Measurements from ENCODE around the gene LY6G6F. TPM values are rescaled to one million over a fixed set of nuclear protein-coding genes. Genes with fewer than 3 reads are reported as not detected.

LY6G6F gene
- total and polyA plus RNA-seq, 2 experiments from 2014 or later, result not detected

GRCh38 chr6:31721351-31722020 is 14.8 kb downstream of the LY6G6F start, which contains the start of gene LY6G6C:
LY6G6C (minus strand) TSS chr6:31721746; CDS start chr6:31721679, 67 bp downstream.
- H3K4me1 ChIP-seq (ENCODE audit: low read depth), result no peaks in the 10 kb centered on the region
- DNase-seq (ENCODE audit: low read depth in 1 of 2, low spot score in 1 of 2), result no peak
- no peak within 1 kb of the TSS for H3K27ac ChIP-seq
- peaks cover 3% of the 10 kb centered on the region for H3K36me3 ChIP-seq
- no peak for TF ChIP-seq CTCF (IDR thresholded peaks at IDR 0.05; ENCODE audit: low read depth, low read length)
- H3K4me3 ChIP-seq, result no peak within 1 kb of the TSS
- no peaks in the 10 kb centered on the region for H3K9me3 ChIP-seq (ENCODE audit: low read depth)
- H3K27me3 ChIP-seq, result no peaks in the 10 kb centered on the region

- no peak overlapping the region for H3K4me3 ChIP-seq
- H3K27me3 ChIP-seq, result no peaks in the 10 kb centered on the region
- H3K9me3 ChIP-seq (ENCODE audit: low read depth), result no peaks in the 10 kb centered on the region
- DNase-seq (ENCODE audit: low read depth in 1 of 2, low spot score in 1 of 2), result no peak
- H3K4me1 ChIP-seq (ENCODE audit: low read depth), result no peaks in the 10 kb centered on the region
- TF ChIP-seq CTCF (IDR thresholded peaks at IDR 0.05; ENCODE audit: low read depth, low read length), result no peak
- peaks cover 6% of the 10 kb centered on the region for H3K36me3 ChIP-seq
- H3K27ac ChIP-seq, result no peak overlapping the region
These were observed 15.5 kb downstream of the LY6G6F start for GRCh38 chr6:31722173-31722572.

GRCh38 chr6:31723245-31723979 is 16.7 kb downstream of the LY6G6F start, which contains the start of gene MPIG6B:
MPIG6B (plus strand) TSS chr6:31723373; CDS start chr6:31723384, 11 bp downstream.
- H3K4me3 ChIP-seq, result no peak within 1 kb of the TSS
- peaks cover 9% of the 10 kb centered on the region for H3K36me3 ChIP-seq
- no peak for DNase-seq (ENCODE audit: low read depth in 1 of 2, low spot score in 1 of 2)
- TF ChIP-seq CTCF (IDR thresholded peaks at IDR 0.05; ENCODE audit: low read depth, low read length), result no peak
- H3K4me1 ChIP-seq (ENCODE audit: low read depth), result no peaks in the 10 kb centered on the region
- no peaks in the 10 kb centered on the region for H3K27me3 ChIP-seq
- no peak within 1 kb of the TSS for H3K27ac ChIP-seq
- no peaks in the 10 kb centered on the region for H3K9me3 ChIP-seq (ENCODE audit: low read depth)

GRCh38 chr6:31723980-31724691 is 17.5 kb downstream of the LY6G6F start:
- Histone ChIP-seq H3K4me1 (ENCODE audit: low read depth) (no peaks in the 10 kb centered on the region), H3K9me3 (ENCODE audit: low read depth) (no peaks in the 10 kb centered on the region), H3K36me3 (peaks cover 9% of the 10 kb centered on the region), H3K27ac (no peak overlapping the region), H3K4me3 (no peak overlapping the region), H3K27me3 (no peaks in the 10 kb centered on the region)
- DNase-seq (ENCODE audit: low read depth in 1 of 2, low spot score in 1 of 2), result no peak
- TF ChIP-seq CTCF (IDR thresholded peaks at IDR 0.05; ENCODE audit: low read depth, low read length), result no peak

GRCh38 chr6:31725502-31726350 is 19.1 kb downstream of the LY6G6F start:
- Histone ChIP-seq H3K27me3 (no peaks in the 10 kb centered on the region), H3K27ac (no peak overlapping the region), H3K4me3 (no peak overlapping the region), H3K36me3 (peaks cover 9% of the 10 kb centered on the region), H3K9me3 (ENCODE audit: low read depth) (no peaks in the 10 kb centered on the region), H3K4me1 (ENCODE audit: low read depth) (no peaks in the 10 kb centered on the region)
- DNase-seq (ENCODE audit: low read depth in 1 of 2, low spot score in 1 of 2), result peak in 1 of 2 donors; percentile 75
- TF ChIP-seq CTCF (IDR thresholded peaks at IDR 0.05; ENCODE audit: low read depth, low read length), result no peak

All from cardiac muscle cell (in vitro differentiated cells and primary cell).